PC-3 (cell line): ENCODE data around the gene UBXN11. TPM values are rescaled to one million over a fixed set of nuclear protein-coding genes. Genes with fewer than 3 reads are reported as not detected.
A peak's percentile ranks its signal among the peaks of the same experiment; 100 is the strongest.
"Not testable (repeated sequence)": the region's sequence is repeated elsewhere in the genome, so short reads cannot be mapped to it uniquely, and the experiment has no call there.

ENCODE experiments used
- ATAC-seq: fragments of 200-7000 bp; cut with Tn5 transposase; 2 replicates; pipeline ENCODE4 v1.9.1; 2020; ENCODE audit warnings: mild to moderate bottlenecking, moderate library complexity
- BruUV-seq: library from RNA; stranded (reverse); fragments of 400-500 nt; replicated peaks from 2 replicates; lab custom pipeline; 2021; lab: Mats Ljungman, UMichigan
- CTCF ChIA-PET: fragments of 300-600 bp; sonication (Branson Sonifier 250); formaldehyde crosslinking; loops from one replicate; lab custom pipeline; 2022; ENCODE audit warnings: antibody characterized with exemption; lab: Charles Lee
- POLR2A ChIA-PET: fragments of 300-600 bp; sonication (Branson Sonifier 250); formaldehyde crosslinking; loops from one replicate; lab custom pipeline; 2022; ENCODE audit warnings: antibody characterized with exemption; ENCODE audit not compliant: unreplicated experiment; lab: Charles Lee
- DNase-seq: peaks from one replicate; pipeline ENCODE4 v3.0.0-alpha.2; 2015
- H2AFZ ChIP-seq: fragments of 300-600 bp; sonication (generic); 2 replicates; pipeline ENCODE4 v1.6.0; 2016; ENCODE audit warnings: antibody characterized with exemption, low read length
- H3F3A ChIP-seq: fragments of 300-600 bp; sonication (generic); one replicate; pipeline ENCODE4 v1.6.0; 2017; ENCODE audit warnings: antibody characterized with exemption, low read length, control low read depth, mild to moderate bottlenecking; ENCODE audit not compliant: unreplicated experiment
- H3K27ac ChIP-seq: fragments of 300-600 bp; sonication (generic); 2 replicates; pipeline ENCODE4 v1.5.1; 2016; ENCODE audit warnings: mild to moderate bottlenecking, low read length
- H3K27me3 ChIP-seq: fragments of 300-600 bp; sonication (generic); 2 replicates; pipeline ENCODE4 v1.6.1; 2016; ENCODE audit warnings: low read length, mixed read lengths
- H3K36me3 ChIP-seq: fragments of 300-600 bp; sonication (generic); 2 replicates; pipeline ENCODE4 v1.6.1; 2016; ENCODE audit warnings: low read depth, mixed run types, low read length, mixed read lengths
- H3K4me1 ChIP-seq: fragments of 300-600 bp; sonication (generic); 2 replicates; pipeline ENCODE4 v1.5.1; 2016; ENCODE audit warnings: low read length; ENCODE audit not compliant: insufficient read depth
- H3K4me2 ChIP-seq: fragments of 300-600 bp; sonication (generic); 2 replicates; pipeline ENCODE4 v1.6.0; 2016; ENCODE audit warnings: low read length
- H3K4me3 ChIP-seq: fragments of 300-600 bp; sonication (generic); 2 replicates; pipeline ENCODE4 v1.5.1; 2016; ENCODE audit warnings: mild to moderate bottlenecking, low read length, mixed read lengths
- H3K79me2 ChIP-seq: fragments of 300-600 bp; sonication (generic); 2 replicates; pipeline ENCODE4 v1.6.1; 2017; ENCODE audit warnings: low read length, mixed read lengths
- H3K9ac ChIP-seq: fragments of 300-600 bp; sonication (generic); 2 replicates; pipeline ENCODE4 v1.6.0; 2016; ENCODE audit warnings: mild to moderate bottlenecking, low read length
- H3K9me2 ChIP-seq: fragments of 300-600 bp; sonication (generic); replicated peaks from 2 replicates; pipeline ENCODE4 v1.6.1; 2016; ENCODE audit warnings: mixed run types, low read length, mixed read lengths
- H3K9me3 ChIP-seq: fragments of 300-600 bp; sonication (generic); 2 replicates; pipeline ENCODE4 v1.6.1; 2016; ENCODE audit warnings: low read length, mixed read lengths
- H4K20me1 ChIP-seq: fragments of 300-600 bp; sonication (generic); 2 replicates; pipeline ENCODE4 v1.6.1; 2016; ENCODE audit warnings: low read length, mixed read lengths
- CTCF ChIP-seq: fragments of 300-600 bp; sonication (generic); conservative IDR thresholded peaks from 2 replicates; pipeline ENCODE4 v1.5.1; 2017; ENCODE audit warnings: antibody characterized with exemption, low read depth, mild to moderate bottlenecking, low read length
- EZH2 ChIP-seq: fragments of 300-600 bp; sonication (generic); IDR thresholded peaks from one replicate; pipeline ENCODE4 v1.6.1; 2017; ENCODE audit warnings: antibody characterized with exemption, mild to moderate bottlenecking, low read length; ENCODE audit not compliant: unreplicated experiment
- EZH2phosphoT487 ChIP-seq: fragments of 300-600 bp; sonication (generic); IDR thresholded peaks from 2 replicates; pipeline ENCODE4 v1.6.1; 2018; ENCODE audit warnings: mild to moderate bottlenecking, antibody characterized with exemption, low read length, borderline replicate concordance
- intact Hi-C: fragments of 100-400 bp; cut with micrococcal nuclease; formaldehyde crosslinking; loops from 2 replicates; pipeline ENCODE4 v1.9.0; 2023
- total RNA-seq: library from RNA; depleted of rRNA; stranded (reverse); fragments of >200 nt; gene quantifications from 2 replicates; pipeline ENCODE4 v1.2.3, GENCODE V29; 2014

UBXN11 gene
- total RNA-seq, 1 experiment from 2014 or later = 19.4 TPM

- ATAC-seq = peak; percentile 29
Observed at GRCh38 chr1:26335774-26336476, 29.5 kb upstream of the UBXN11 start.

GRCh38 chr1:26333312-26333711 is 26.9 kb upstream of the UBXN11 start:
- CTCF ChIA-PET = interaction anchor here (0.6 kb wide), 1 partner anchor 48 kb away, joined by 4 read pairs; no protein-coding TSS in a partner anchor
- H3K4me2 ChIP-seq, H3F3A ChIP-seq, H3K9ac ChIP-seq, H3K4me3 ChIP-seq, H3K27ac ChIP-seq, H3K27me3 ChIP-seq, BruUV-seq, POLR2A ChIA-PET, H3K4me1 ChIP-seq, H3K9me2 ChIP-seq, intact Hi-C loops, ATAC-seq, DNase-seq, H2AFZ ChIP-seq, H3K9me3 ChIP-seq, H3K79me2 ChIP-seq, H3K36me3 ChIP-seq, H4K20me1 ChIP-seq: not testable (repeated sequence)

More at GRCh38 chr1:26335774-26336476, 29.5 kb upstream of the UBXN11 start:
- peak overlapping the region; percentile 90 for H2AFZ ChIP-seq
- peak overlapping the region; percentile 86 for H3K4me2 ChIP-seq
- peaks cover 5% of the 10 kb centered on the region for H3K4me1 ChIP-seq
- H3K9ac ChIP-seq = peak overlapping the region; percentile 52
- intact Hi-C loops = no loop called here
- H3K27ac ChIP-seq = no peak overlapping the region
- no peak for TF ChIP-seq CTCF
- TF ChIP-seq EZH2 = no peak
- no peak for TF ChIP-seq EZH2phosphoT487
- H3K36me3 ChIP-seq = peaks cover 3% of the 10 kb centered on the region; the same call in 1 of the 2 replicates
- DNase-seq = no peak
- BruUV-seq = TSS peak; percentile 53
- H4K20me1 ChIP-seq = no peaks in the 10 kb centered on the region
- CTCF ChIA-PET = no interaction called here
- H3F3A ChIP-seq = no peaks in the 10 kb centered on the region
- no peaks in the 10 kb centered on the region for H3K9me3 ChIP-seq
- H3K79me2 ChIP-seq = no peaks in the 10 kb centered on the region
- no peaks in the 10 kb centered on the region for H3K9me2 ChIP-seq
- H3K27me3 ChIP-seq = no peaks in the 10 kb centered on the region
- H3K4me3 ChIP-seq = peak overlapping the region; percentile 89
- POLR2A ChIA-PET = no interaction called here

- Histone ChIP-seq H3K9ac (no peak overlapping the region), H3K36me3 (peaks cover 3% of the 10 kb centered on the region; the same call in 1 of the 2 replicates), H3K4me3 (no peak overlapping the region), H3K4me1 (no peaks in the 10 kb centered on the region), H2AFZ (no peak overlapping the region), H3K27me3 (no peaks in the 10 kb centered on the region), H3K27ac (no peak overlapping the region), H3K79me2 (no peaks in the 10 kb centered on the region), H4K20me1 (no peaks in the 10 kb centered on the region), H3K9me3 (no peaks in the 10 kb centered on the region), H3K9me2 (no peaks in the 10 kb centered on the region), H3K4me2 (no peak overlapping the region), H3F3A (no peaks in the 10 kb centered on the region)
- ChIA-PET POLR2A (no interaction called here), CTCF (no interaction called here)
- ATAC-seq = no peak
- no peak for TF ChIP-seq CTCF
- TF ChIP-seq EZH2 = no peak
- no peak for TF ChIP-seq EZH2phosphoT487
- BruUV-seq = no TSS peak
- intact Hi-C loops = no loop called here
- no peak for DNase-seq
Observed at GRCh38 chr1:26330276-26330675, 23.8 kb upstream of the UBXN11 start.

- H3K79me2 ChIP-seq, H3K36me3 ChIP-seq, H4K20me1 ChIP-seq, POLR2A ChIA-PET, DNase-seq, ATAC-seq, BruUV-seq, H3K9me2 ChIP-seq, H3F3A ChIP-seq, H2AFZ ChIP-seq, H3K4me3 ChIP-seq, intact Hi-C loops, H3K4me1 ChIP-seq, H3K27ac ChIP-seq, H3K9ac ChIP-seq, CTCF ChIA-PET, H3K27me3 ChIP-seq, H3K9me3 ChIP-seq, H3K4me2 ChIP-seq: not testable (repeated sequence)
Observed at GRCh38 chr1:26329380-26329779, 22.9 kb upstream of the UBXN11 start.
